ENCODE results near the gene GRID1. TPM values are rescaled to one million over a fixed set of nuclear protein-coding genes. Genes with fewer than 3 reads are reported as not detected.
"Not testable (repeated sequence)": the region's sequence is repeated elsewhere in the genome, so short reads cannot be mapped to it uniquely, and the experiment has no call there.

The GRID1 gene
- total RNA-seq, 1 experiment from 2014 or later, result 0.17 TPM

DNA sequence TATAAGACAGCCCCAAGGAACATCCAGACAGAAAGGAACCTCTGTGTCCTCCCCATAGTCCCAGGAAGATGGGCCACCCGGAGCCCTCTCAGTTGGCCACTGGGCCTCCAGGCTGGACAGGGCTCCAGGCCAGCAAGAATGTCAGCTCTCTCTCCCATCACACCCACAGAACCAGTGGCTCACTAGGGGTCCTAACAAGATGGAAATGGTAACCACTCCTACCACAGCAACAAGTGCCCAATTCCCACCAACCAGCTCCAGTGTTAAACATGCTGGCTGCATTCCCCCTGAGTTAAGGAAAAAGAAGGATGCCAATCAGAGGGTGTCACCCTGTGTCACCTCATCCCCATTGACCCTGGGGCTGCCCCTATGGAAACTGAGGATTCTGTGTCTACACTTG lies 333.0 kb downstream of the GRID1 start:
- in situ Hi-C loops (cut with HindIII; ENCODE audit: low sequenced_read_pairs), result no loop called here
- no peak for DNase-seq (ENCODE audit: low spot score)

- in situ Hi-C loops (cut with HindIII; ENCODE audit: low sequenced_read_pairs); DNase-seq (ENCODE audit: low spot score): not testable (repeated sequence)
Measured at GRCh38 chr10:86032087-86032486, 334.5 kb downstream of the GRID1 start.

DNA sequence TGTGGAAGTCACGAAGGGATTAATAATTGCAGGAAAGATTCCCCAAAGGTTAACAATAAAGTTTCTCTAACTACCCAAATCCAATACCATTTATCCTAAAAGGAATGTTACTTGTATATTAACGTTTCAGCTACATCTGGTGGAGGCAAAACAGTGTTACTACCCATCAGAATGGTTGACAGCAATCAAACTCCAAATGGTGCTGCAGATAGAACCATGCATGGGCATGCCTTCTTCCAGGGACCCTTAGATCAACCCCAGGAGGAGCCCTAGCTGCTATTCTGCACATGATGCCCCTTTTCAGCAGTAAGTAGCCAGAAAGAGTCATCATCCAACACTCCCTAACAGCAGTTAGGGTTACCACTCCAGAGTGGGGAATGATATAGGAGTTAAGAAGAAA lies 336.3 kb downstream of the GRID1 start:
- no peak for DNase-seq (ENCODE audit: low spot score)
- in situ Hi-C loops (cut with HindIII; ENCODE audit: low sequenced_read_pairs), result no loop called here

- in situ Hi-C loops (cut with HindIII; ENCODE audit: low sequenced_read_pairs), result no loop called here
- DNase-seq (ENCODE audit: low spot score), result no peak
Measured at GRCh38 chr10:86027346-86027745, 339.2 kb downstream of the GRID1 start.

DNA sequence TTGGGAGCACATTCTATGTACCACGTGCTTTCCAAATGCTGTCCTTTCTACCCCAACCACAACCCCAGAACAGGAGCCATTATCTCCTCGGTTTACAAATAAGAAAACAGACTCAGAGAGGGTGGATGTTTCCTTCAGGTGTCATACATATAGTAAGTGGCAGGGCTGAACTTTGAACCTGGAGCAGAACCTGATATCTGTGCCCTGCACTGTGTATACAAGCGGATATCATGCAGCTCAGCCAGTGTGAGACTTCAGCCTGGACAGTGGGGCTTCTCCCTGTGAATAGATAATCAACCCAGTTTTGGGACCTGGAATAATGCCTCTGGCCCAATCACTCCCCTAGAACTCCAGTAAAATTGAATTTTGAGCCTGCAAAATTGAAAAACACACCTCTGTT lies 341.1 kb downstream of the GRID1 start:
- in situ Hi-C loops (cut with HindIII; ENCODE audit: low sequenced_read_pairs), result no loop called here
- DNase-seq (ENCODE audit: low spot score), result no peak

DNA sequence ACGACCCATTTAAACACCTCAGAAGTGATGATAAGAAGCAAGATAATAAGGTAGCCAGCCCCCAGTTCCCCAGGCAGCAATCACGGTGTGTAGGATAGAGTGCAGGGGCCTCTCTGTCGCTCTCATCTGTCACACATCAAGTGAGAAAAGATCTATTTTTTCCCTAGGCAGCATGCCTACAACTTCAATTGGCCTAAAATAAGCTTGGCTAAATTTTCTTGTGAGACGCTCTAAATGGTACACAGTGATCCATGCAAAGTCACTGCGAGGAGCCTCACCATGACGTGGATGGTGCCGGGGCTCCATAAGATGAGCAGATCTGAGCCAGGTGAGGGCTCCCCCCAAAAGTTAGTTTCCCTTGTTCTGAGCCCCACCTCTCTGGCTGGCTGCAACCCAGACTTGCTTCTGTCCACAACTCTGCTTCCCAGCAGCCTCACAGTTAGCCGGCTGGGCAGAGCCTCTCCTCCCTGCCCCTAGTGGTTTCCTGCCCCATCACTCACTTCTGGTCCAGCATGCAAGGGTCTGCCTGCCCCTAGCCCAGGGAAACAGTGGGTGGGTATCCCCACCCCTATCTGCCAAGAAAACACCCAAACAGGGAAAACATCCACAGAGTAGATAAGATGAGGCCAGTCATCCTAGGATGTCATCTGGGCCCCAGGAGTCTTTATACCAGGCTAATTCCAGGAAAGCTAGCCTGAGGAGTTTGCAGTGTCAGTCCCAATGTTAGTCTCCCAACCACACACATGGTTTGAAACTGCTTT lies 342.1 kb downstream of the GRID1 start:
- no peak for DNase-seq (ENCODE audit: low spot score)
- in situ Hi-C loops (cut with HindIII; ENCODE audit: low sequenced_read_pairs), result no loop called here

- in situ Hi-C loops (cut with HindIII; ENCODE audit: low sequenced_read_pairs), result no loop called here
- no peak for DNase-seq (ENCODE audit: low spot score)
Measured at GRCh38 chr10:86023931-86024280, 342.7 kb downstream of the GRID1 start.

GRCh38 chr10:86023336-86023735 lies 343.3 kb downstream of the GRID1 start:
- in situ Hi-C loops (cut with HindIII; ENCODE audit: low sequenced_read_pairs), result no loop called here

DNA sequence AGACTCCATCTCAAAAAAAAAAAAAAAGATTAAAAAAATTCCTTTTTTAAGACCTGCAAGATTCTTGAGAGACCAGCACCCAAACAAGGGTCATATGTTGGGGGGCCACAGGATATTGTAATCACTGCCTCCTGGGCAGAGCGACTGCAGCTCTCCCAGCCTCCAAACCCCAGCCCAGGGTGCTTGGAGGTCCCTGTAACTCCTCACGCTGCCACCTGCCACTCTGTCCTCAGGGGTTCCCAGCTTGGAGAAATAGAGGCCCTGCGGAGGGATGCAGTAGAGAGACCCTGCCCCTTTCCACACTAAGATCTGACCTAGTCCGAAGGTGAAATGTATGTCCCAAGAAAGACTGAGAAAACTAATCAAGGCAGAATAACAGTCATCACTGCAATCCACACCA lies 343.7 kb downstream of the GRID1 start:
- in situ Hi-C loops (cut with HindIII; ENCODE audit: low sequenced_read_pairs), result no loop called here
- DNase-seq (ENCODE audit: low spot score), result no peak

More at GRCh38 chr10:86023336-86023735, 343.3 kb downstream of the GRID1 start:
- DNase-seq (ENCODE audit: low spot score), result no peak

GRCh38 chr10:86020134-86020533 lies 346.5 kb downstream of the GRID1 start:
- in situ Hi-C loops (cut with HindIII; ENCODE audit: low sequenced_read_pairs), result no loop called here
- DNase-seq (ENCODE audit: low spot score), result peak; percentile 18

DNA sequence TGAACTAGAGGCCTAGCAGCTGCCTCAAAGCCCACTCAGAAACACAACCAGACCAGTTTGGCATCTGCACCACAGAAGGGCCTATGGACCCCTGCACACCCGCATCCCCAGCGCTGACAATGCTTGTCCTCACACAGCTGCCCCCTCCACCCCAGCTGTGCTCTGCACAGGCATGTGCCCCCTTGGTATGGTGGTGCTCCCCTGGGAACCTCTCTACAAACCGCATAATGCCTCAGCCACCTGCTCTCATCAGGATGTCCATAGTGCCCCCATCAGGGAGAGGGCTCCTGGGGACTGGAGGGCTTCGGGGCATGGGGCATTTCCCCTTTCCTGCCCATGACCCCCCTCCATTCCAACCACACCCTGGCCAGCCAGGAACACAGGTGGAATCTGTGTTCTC lies 347.5 kb downstream of the GRID1 start:
- no peak for DNase-seq (ENCODE audit: low spot score)
- in situ Hi-C loops (cut with HindIII; ENCODE audit: low sequenced_read_pairs), result no loop called here

DNA sequence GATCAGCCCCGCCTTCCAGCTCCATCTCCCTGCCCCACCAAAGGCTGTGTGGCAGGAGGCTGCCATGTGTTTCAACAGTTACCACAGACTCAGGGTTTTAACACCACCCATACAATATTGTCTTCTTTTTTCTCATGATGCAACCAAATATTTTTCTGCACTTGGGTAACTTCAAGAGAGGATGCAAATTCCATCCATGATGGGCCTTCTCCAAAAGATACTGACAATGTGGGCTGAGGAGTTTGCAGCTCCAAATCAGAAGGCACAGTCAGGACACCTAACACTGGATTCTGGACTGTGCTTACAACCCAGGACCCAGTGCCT lies 347.9 kb downstream of the GRID1 start:
- DNase-seq (ENCODE audit: low spot score), result no peak
- in situ Hi-C loops (cut with HindIII; ENCODE audit: low sequenced_read_pairs), result no loop called here

DNA sequence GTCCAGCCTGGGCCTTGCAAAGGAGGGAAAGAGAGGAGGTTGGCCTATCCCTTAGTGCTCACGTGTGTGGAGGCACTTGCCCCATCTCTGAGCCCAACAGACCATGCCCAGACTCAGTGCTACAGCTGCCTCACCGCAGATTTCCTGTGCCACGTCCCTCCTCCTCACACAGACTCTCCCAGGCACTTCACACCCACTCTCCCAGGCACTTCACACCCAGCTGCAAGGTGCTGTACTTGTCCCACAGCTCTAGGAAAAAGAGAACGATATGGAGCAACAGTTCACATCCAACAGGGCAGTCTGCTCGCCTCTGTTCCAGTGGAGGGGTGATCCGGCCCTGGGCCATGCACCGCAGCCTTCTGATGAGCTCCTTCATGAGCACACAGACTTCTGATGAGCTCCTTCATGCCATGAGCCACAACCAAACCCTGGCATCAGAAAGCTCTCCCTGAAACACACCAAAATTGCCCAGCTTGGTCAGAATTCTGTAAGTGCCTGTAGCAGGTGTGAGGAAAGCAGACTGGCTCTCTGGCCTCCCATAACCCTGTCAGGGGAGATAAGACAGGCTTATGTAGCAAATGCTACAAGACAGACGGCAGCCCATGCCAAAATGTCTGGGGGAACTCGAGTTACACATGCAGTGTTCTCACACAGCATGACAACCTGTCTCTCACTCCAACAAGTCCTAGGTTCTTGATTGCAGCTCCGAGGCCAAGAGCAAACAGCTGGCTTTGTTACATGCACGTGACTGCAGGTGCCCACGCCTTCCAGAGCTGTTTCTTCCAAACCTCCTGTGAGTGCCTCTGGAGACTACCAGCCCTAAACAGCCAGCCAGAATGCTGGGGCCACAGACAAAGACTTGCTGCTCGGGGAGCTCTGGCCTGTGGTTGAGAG lies 348.5 kb downstream of the GRID1 start:
- no peak for DNase-seq (ENCODE audit: low spot score)

GRCh38 chr10:86013568-86013967 lies 353.0 kb downstream of the GRID1 start:
- DNase-seq (ENCODE audit: low spot score), result no peak
- in situ Hi-C loops (cut with HindIII; ENCODE audit: low sequenced_read_pairs), result no loop called here

More for the DNA sequence above, 348.5 kb downstream of the GRID1 start:
- in situ Hi-C loops (cut with HindIII; ENCODE audit: low sequenced_read_pairs), result no loop called here

- in situ Hi-C loops (cut with HindIII; ENCODE audit: low sequenced_read_pairs), result no loop called here
- DNase-seq (ENCODE audit: low spot score), result no peak
Measured at GRCh38 chr10:86007171-86007570, 359.4 kb downstream of the GRID1 start.

GRCh38 chr10:86004337-86004736 lies 362.3 kb downstream of the GRID1 start:
- in situ Hi-C loops (cut with HindIII; ENCODE audit: low sequenced_read_pairs), result no loop called here
- no peak for DNase-seq (ENCODE audit: low spot score)

- in situ Hi-C loops (cut with HindIII; ENCODE audit: low sequenced_read_pairs), result no loop called here
- no peak for DNase-seq (ENCODE audit: low spot score)
Measured at GRCh38 chr10:86003201-86003621, 363.4 kb downstream of the GRID1 start.

DNA sequence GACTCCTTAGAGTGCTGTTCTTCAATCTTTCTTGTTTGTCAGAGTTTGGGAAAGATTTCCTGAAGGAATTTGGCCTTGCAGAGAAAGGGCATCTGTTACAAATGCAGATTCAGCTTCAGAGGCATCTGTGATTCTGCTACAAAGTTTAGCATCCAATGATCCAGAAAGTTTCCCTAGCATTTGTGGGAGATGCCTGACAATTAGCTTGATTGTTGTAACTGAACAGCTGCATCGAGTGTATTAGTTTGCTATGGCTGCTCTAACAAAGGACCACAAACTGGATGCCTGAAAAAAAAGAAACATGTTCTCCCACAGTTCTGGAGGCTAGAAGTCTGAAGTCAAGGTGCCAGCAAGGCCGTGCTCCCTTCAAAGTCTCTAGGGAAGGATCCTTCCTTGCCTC lies 365.1 kb downstream of the GRID1 start:
- no peak for DNase-seq (ENCODE audit: low spot score)
- in situ Hi-C loops (cut with HindIII; ENCODE audit: low sequenced_read_pairs), result no loop called here

- no peak for DNase-seq (ENCODE audit: low spot score)
- in situ Hi-C loops (cut with HindIII; ENCODE audit: low sequenced_read_pairs), result no loop called here
Measured at GRCh38 chr10:85997544-85997943, 369.1 kb downstream of the GRID1 start.

DNA sequence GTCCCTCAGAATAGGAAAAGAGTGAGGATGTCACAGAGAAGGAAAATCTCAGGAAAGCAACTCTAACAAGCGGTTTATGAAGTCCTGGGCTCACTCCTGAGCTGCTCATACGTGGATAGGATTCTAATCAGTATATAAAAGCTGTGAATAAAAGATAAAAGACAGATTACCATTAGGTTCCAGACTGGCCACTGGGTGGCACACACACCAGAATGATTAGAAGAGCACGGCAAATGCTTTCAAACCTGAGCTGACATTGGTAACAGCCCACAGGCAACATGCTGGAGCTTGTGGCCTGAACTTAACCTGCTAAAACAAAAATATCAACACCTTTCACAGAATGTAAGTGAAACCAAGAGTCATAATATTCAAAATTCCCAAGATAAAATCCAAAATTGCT lies 370.8 kb downstream of the GRID1 start:
- DNase-seq (ENCODE audit: low spot score), result peak; percentile 33
- in situ Hi-C loops (cut with HindIII; ENCODE audit: low sequenced_read_pairs), result no loop called here

Measured in G401 (cell line).